Erythroblast (primary cell): ENCODE measurements around the gene CMSS1.

Source experiments
- GATA1 ChIP-seq: IDR thresholded peaks from 2 replicates; pipeline ENCODE4 v1.6.1; 2011; ENCODE audit warnings: low read depth, mild to moderate bottlenecking, control low read depth, low read length, moderate library complexity
- POLR2A ChIP-seq: IDR thresholded peaks from 2 replicates; pipeline ENCODE4 v1.6.1; 2011; ENCODE audit warnings: mild to moderate bottlenecking, low read length

DNA sequence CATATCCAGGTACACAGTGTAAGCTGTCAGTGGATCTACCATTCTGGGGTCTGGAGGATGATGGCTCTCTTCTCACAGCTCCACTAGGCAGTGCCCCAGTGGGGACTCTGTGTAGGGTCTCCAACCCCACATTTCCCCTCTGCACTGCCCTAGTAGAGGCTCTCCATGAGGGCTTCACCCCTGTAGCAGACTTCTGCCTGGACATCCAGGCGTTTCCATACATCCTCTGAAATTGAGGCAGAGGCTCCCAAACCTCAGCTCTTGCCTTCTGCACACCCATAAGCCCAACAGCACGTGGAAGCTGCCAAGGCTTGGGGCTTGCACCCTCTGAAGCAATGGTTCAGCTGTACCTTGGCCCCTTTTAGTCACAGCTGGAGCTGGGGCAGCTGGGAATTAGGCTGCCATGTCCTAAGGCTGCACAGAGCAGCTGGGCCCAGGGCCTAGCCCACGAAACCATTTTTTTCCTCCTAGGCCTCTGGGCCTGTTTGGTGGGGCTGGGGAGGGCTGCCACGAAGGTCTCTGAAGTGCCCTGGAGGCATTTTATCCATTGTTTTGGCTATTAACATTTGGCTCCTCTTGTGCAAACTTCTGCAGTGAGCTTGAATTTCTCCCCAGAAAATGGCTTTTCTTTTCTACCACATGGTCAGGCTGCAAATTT lies 362.2 kb downstream of the CMSS1 start:
- no peak for TF ChIP-seq POLR2A
- no peak for TF ChIP-seq GATA1
